Loucy (cell line): Measurements from ENCODE around the gene MYOF.

Source experiments
- CTCF ChIP-seq: fragments of 200-600 bp; sonication (generic); conservative IDR thresholded peaks from 2 replicates; pipeline ENCODE4 v1.5.1; 2014; ENCODE audit warnings: mild to moderate bottlenecking, antibody characterized with exemption, low read length
- EZH2phosphoT487 ChIP-seq: fragments of 200-600 bp; IDR thresholded peaks from 2 replicates; pipeline ENCODE4 v1.6.1; 2018; ENCODE audit warnings: antibody characterized with exemption, mild to moderate bottlenecking, moderate library complexity, borderline replicate concordance

- TF ChIP-seq CTCF, result no peak
- TF ChIP-seq EZH2phosphoT487, result no peak
These were observed 18.2 kb downstream of the MYOF start for GRCh38 chr10:93463723-93464476.
